ENCODE results near the gene GON4L.
"Not testable (repeated sequence)": the region's sequence is repeated elsewhere in the genome, so short reads cannot be mapped to it uniquely, and the experiment has no call there.

Gene GON4L, protein sequence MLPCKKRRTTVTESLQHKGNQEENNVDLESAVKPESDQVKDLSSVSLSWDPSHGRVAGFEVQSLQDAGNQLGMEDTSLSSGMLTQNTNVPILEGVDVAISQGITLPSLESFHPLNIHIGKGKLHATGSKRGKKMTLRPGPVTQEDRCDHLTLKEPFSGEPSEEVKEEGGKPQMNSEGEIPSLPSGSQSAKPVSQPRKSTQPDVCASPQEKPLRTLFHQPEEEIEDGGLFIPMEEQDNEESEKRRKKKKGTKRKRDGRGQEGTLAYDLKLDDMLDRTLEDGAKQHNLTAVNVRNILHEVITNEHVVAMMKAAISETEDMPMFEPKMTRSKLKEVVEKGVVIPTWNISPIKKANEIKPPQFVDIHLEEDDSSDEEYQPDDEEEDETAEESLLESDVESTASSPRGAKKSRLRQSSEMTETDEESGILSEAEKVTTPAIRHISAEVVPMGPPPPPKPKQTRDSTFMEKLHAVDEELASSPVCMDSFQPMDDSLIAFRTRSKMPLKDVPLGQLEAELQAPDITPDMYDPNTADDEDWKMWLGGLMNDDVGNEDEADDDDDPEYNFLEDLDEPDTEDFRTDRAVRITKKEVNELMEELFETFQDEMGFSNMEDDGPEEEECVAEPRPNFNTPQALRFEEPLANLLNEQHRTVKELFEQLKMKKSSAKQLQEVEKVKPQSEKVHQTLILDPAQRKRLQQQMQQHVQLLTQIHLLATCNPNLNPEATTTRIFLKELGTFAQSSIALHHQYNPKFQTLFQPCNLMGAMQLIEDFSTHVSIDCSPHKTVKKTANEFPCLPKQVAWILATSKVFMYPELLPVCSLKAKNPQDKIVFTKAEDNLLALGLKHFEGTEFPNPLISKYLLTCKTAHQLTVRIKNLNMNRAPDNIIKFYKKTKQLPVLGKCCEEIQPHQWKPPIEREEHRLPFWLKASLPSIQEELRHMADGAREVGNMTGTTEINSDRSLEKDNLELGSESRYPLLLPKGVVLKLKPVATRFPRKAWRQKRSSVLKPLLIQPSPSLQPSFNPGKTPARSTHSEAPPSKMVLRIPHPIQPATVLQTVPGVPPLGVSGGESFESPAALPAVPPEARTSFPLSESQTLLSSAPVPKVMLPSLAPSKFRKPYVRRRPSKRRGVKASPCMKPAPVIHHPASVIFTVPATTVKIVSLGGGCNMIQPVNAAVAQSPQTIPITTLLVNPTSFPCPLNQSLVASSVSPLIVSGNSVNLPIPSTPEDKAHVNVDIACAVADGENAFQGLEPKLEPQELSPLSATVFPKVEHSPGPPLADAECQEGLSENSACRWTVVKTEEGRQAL (N-terminal part only)

DNA sequence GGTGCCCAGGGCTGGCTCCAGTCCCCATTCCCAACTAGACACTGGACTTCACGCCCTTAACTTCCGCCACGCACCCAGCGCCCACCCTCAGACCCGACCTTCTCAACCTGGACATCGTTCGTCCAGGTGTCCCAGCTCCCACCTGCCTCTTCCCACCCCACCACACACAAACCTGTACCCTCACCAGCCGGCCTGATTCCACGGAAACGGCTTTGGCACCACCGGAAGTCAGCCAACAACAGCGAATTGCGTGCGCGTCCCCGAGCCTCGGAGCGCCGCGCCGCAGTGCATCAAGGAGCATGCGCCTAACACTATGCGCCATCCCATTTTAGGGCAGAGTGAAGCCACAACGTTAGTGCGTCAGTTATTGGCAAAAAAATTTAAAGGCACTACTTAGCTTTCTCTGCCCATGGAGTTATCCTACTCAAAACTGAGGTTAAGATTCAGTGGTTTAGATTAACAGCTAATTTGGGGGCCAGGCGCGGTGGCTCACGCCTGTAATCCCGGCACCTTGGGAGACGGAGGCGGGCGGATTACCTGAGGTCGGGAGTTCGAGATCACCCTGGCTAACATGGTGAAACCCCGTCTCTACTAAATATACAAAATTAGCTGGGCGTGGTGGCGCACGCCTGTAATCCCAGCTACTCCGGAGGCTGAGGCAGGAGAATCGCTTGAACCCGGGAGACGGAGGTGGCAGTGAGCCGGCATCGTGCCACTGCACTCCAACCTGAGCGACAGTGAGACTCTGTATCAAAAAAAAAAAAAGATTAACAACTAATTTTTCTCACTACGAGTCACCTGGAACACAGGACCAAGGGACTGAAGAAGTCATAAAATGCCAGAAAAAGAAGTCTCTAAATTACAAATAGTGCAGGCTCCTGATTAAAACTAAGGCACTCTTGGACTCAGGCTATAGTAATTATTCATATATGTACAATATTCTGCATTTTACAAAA lies at the start of gene GON4L:
Gene GON4L, minus strand, starts transcription at position 240 of the 956 bp plus-strand sequence. CDS start 3,434 bp downstream, outside the sequence.
- DNase-seq (ENCODE audit: low spot score): peak; percentile 98

DNA sequence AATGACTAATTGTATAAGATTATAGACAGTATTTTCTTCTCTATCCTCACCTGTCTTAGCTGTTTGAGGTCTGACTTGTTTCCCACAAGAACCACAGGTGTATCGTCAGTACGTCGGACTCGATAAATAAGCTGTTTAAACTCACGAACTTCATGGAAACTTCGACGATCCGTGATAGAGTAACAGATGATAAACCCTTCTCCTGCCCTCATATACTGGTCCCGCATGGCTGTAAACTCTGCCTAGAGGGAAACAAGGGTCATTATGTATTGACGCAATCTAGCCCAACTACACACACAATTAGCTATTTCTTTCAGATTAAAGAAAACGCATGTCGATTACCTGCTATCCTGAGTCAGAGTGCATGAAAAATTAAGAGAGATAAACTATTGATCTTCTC lies 47.2 kb upstream of the GON4L start:
- no peak for DNase-seq (ENCODE audit: low spot score)

DNA sequence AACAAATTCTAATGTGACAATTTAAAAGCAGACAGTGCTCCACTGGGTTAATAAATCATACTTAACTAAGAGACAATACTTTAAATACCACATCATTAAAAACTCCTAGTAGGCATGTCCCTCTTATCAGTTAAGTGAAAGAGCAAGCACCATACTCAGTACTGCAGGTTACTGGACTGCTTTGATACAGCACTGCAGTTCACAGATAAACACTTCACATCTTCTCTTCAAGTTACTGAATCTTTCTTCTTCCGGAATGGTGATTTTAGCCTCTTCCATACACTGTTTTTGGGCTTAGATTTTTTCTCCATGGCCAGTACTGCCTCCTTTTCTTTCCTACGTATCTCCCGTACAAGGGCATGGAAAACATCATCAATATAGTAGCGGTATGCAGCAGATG lies 43.1 kb upstream of the GON4L start:
- DNase-seq (ENCODE audit: low spot score): no peak

DNA sequence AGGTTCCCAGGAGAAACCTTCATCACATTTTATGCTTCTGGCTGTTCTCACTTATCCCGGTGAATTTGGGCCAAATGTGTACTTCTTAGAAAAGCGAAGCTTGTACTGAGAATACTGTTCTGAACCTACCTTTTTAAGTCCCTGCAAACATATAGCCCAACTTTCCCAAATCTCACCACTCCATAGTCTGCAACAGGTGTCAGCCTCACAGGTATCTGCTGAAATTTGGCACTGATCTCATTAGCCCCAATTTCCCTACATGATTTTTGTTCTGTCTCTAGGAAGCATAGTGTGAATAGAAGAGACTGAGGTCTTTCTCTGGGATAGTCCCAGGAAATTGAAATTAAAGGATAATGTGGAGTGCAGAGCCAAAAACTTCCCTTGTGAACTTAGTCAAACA lies 42.7 kb upstream of the GON4L start:
- no peak for DNase-seq (ENCODE audit: low spot score)

DNA sequence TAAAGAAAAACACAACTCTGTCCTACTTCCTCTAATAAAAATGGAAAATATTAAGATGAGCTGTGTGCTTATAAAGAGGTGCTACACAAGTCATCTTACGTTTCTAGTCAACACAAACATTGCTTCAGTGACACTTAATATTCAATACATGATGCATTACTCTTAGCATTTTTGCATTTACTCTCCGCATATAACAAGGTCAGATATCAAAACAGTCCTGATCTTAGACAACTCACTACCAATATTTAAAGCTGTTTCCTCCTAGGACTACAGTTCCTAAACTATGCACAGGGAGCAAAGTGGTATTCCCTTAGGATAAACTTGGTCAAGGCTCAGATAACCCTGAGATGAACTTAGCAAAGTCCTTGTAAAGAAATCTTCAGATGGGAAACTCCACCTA lies 41.9 kb upstream of the GON4L start:
- no peak for DNase-seq (ENCODE audit: low spot score)

DNA sequence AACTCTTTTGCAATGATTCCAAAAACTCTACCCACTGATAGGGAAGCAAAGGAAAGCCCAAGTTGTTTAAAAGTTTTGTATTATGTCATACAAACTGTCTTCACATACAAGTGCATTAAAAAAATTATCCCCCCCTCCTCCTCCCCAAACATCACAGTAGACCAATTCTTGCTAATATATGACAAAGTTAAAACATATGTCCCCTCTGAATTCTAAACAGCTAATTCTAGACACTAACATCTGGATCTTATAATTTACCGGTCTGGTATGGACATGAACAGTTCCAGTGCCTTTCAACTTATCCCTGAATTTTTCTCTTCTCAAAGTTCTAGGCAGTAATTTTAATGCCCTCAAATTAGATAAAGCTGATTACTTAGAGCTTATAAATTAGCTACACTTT lies 40.7 kb upstream of the GON4L start:
- no peak for DNase-seq (ENCODE audit: low spot score)

DNA sequence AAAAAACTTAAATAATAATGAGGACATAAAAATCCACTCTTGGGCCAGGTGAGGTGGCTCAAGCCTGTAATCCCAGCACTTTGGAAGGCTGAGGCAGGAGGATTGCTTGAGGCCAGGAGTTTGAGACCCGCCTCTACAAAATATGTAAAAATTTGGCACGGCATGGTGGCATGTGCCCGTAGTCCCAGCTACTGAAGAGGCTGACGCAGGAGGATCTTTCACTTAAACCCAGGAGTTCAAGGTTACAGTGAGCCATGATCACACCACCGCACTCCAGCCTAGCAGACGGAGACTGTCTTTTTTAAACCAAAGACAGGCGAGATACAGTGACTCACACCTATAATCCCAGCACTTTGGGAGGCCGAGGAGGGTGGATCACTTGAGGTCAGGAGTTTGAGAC lies 39.5 kb upstream of the GON4L start:
- DNase-seq (ENCODE audit: low spot score): not testable (repeated sequence)

DNA sequence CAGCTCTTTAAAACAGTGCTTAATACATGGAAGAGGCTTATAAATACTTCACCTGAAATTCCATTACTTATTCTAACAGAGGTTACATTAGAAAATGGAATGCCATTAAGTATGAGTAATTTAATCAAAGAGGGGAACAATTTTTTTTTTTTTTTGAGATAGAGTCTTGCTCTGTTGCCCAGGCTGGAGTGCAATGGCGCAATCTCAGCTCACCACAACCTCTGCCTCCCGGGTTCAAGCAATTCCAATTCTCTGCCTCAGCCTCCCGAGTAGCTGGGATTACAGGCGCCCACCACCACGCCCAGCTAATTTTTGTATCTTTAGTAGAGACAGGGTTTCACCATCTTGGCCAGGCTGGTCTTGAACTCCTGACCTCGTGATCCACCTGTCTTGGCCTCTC lies 38.6 kb upstream of the GON4L start:
- not testable (repeated sequence) for DNase-seq (ENCODE audit: low spot score)

DNA sequence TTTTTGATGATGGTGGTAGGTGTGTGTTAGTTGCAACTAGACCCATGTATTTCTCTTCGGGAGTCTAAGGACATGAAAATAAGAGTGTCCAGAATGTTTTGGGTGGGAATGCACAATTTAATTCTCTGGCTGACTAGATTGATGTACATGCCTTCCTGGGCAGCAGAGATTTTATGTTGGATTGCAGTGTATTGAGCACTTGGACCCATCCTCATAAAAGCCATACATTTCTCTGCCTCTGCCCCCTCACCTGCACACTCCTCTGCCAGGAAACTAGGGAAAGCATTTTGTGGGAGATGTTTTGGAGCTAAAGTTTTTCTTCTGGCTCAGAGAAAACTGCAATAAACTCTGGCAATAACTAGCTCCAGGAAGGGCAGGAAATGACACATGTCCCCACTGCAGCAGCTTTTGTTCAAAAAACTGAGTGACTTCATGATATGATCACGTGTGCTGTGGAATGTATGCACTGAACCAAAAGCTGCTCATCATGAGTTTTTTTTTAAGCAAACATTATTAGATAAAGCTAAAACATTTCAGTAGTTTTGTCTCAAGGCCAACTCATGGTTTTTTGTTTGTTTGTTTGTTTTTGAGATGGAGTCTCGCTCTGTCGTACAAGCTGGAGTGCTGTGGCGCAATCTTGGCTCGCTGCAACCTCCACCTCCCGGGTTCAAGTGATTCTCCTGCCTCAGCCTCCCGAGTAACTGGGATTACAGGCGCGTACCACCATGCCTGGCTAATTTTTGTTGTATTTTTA lies 36.6 kb upstream of the GON4L start:
- DNase-seq (ENCODE audit: low spot score): peak; percentile 84

DNA sequence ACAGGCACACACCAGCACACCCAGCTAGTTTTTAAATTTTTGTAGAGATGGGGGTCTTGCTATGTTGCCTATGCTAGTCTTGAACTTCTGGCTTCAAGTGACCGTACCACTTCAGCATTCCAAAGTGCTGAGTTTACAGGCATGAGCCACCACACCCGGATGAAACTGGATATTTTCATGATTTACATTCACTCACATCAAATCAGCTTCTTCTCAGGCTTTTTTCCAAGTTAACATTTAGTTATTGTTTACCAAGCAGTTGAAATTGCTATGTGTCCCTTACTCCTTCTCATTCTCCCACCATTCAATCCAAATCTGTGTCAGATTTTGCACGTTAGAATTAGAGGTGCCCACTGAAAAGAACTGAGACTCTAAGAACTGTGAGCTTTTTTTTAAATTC lies 35.8 kb upstream of the GON4L start:
- no peak for DNase-seq (ENCODE audit: low spot score)

DNA sequence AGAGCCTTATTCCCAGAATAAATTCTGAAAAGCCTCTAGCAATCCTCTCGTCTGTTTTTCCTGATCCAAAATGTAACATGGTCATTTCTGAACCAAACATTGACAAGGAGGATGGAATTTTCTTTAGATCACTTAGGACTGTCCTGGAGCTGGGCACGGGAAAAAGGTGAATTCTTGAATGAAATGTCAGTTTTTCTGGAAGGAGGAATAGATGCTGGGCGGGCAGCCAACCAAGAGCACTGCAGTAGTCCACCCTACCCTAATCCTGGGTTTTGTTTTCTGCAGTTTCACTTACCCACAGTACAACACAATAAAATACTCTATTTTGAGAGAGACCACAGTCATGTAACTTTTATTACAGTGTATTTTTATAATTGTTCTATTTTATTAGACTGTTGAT lies 33.2 kb upstream of the GON4L start:
- DNase-seq (ENCODE audit: low spot score): no peak

DNA sequence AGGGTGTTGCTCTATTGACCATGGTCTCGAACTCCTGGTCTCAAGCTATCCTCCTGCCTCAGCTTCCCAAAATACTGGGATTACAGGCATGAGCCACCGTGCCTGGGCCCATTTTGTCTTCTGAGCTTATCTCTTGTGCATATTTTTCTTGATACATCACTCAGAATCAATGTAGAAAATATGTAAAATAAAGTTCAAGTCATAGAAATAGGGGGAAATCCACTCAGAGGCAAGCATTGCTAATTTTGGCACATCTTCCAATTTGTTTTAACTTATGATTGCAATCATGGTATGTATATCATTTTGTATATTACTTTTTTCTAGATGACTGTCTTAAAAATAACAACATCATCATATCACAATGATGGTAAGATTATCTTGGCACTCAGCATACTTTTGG lies 32.6 kb upstream of the GON4L start:
- no peak for DNase-seq (ENCODE audit: low spot score)

DNA sequence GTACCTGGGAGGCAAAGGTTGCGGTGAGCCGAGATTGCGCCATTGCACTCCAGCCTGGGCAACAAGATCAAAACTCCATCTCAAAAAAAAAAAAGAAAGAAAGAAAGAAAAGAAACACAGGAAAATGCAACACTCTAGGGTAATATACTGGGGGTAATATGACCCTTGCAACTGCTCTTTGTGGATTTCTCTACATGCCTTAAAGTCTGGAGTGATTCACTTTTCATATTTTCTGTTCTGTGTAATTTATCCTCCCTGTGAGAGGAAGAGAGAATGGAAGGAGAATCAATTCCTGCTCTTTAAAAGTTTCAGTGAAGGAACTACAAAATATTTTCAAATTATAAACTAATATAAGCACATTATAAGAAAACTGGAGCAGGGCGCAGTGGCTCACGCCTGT lies 31.5 kb upstream of the GON4L start:
- no peak for DNase-seq (ENCODE audit: low spot score)

DNA sequence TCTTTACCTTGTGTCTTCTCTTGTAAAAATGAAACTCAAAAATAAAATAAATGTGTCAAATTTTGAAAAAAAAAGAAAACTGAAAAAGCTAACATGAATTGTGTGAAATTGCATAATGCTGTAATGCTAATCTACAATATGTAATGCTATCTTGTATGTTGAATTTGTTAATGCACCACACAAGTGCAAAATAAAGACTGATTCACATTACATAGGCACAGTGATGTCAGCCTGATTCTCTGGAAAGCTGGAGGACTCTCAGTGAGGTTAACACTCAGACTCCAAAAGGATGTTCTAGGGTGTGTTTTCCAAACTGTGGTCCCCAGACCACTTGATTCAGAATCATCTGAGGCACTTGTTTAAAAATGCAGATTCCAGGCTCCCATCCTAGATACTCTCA lies 28.0 kb upstream of the GON4L start:
- DNase-seq (ENCODE audit: low spot score): no peak

DNA sequence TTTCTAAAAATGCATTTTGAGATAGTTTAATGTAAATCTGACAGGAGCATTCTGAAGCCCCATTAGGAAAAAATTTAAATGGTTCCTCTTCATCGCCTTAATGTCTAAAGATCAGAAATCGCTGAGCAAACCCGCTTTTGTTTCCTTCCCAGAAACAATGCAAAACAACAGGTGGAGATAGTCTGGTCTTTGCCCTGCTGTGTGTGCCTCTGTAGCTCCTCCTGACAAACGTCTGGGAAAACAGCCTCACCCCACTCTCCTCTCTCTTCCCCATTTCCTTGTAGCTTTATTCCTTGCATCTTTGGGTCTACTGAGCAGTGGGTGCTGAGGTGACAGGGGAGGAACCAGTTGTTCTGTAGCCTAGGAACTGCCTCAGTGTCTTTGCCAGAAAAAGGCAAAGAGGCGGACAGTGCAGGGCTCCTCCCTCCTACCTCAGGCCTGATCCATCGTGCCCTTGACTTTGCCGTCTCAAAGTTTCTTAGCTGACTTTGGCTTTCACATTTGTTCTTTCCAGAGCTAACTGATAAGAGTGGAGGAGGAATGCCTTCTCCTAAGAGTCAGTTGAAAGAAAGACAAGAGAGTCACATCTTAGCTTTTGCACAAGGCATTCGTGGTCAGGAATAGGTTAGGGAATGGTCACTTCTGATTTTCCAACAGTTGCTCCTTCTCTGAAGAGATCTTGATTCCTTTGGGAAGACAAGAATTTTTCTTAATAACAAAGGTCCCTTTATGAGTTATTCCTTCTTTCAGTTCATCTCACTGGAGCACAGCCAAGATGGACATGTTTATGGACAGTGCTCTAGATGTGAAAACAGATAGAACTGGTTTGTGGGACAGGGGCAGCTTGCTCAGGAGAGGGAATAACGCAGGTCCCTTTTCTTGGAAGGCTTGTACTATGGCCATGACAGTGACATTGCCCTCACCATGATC lies 27.3 kb upstream of the GON4L start:
- DNase-seq (ENCODE audit: low spot score): peak; percentile 98

DNA sequence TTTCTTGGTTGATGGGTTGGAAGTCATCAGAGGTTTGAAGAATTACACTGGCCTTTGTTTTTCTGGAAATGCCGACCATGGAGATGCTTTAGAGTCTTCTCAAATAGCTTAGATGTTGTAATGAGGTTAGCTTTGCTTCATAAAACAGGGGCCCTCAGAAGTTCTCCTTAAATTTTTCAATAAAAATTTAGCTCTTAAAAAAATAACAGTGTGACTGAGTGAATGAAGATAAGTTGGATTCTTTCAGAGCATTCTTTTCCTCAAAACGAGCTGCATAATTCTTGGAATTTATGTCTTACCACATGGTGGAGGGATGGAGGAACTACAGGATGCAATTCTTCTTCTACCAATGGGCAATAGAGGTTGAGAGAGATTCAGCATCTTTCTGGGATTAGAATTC lies 25.8 kb upstream of the GON4L start:
- DNase-seq (ENCODE audit: low spot score): no peak

DNA sequence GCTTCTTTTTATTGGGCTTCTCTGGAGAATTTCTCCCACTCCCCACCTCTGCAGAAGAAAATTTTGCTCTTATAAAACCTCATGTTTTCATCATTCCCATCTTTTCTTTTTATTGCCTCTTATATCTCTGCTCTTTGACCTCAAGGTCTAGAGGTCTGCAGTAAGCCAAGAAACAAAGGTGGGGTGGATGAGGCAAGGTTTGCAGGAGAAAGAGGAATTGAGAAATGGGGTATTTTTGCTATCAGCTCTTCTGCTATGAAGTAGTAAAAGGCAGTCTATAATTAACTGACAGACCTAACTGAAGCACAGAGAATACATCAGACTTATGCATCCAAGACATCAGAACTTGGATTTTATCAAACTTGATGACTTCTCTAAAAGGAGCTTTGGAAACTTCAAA lies 25.2 kb upstream of the GON4L start:
- DNase-seq (ENCODE audit: low spot score): no peak

DNA sequence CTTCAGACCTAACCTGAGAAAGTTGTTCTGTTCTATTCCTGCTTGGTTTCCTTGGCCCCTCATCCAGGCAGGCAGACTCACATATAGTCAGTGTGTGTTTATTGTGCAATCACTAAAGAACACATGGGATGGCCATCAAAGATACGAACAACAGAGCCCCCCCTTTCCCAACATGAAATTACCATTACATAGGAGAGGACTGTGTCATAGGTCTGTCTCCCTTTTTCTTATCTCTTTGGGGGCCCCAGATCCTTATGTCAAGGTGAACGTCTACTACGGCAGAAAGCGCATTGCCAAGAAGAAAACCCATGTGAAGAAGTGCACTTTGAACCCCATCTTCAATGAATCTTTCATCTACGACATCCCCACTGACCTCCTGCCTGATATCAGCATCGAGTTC lies 23.9 kb upstream of the GON4L start:
- no peak for DNase-seq (ENCODE audit: low spot score)

DNA sequence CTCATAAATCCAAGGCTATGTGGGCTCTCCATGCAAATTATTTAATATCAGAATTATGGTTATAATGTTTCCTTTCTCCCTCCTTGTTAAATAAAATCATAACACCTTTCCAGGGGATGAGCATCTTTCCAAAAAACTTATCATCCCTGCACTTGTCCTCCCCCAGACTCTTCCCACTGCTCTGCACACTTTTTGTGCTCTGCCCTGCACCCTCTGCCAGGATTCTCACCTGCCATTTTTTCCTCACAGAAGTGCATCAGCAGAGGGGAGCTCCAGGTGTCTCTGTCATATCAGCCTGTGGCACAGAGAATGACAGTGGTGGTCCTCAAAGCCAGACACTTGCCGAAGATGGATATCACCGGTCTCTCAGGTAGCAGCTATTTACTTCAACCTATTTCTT lies 23.2 kb upstream of the GON4L start:
- DNase-seq (ENCODE audit: low spot score): no peak

Measured in COLO829 (cell line).